Measurements from ENCODE around the gene CACNB4.

The CACNB4 gene

GRCh38 chr2:152088006-152088405 lies 10.8 kb downstream of the CACNB4 start:
- DNase-seq (ENCODE audit: low read depth in 2 of 2): no peak

- DNase-seq (ENCODE audit: low read depth in 2 of 2): no peak
These were observed 12.6 kb downstream of the CACNB4 start for GRCh38 chr2:152086231-152086630.

DNA sequence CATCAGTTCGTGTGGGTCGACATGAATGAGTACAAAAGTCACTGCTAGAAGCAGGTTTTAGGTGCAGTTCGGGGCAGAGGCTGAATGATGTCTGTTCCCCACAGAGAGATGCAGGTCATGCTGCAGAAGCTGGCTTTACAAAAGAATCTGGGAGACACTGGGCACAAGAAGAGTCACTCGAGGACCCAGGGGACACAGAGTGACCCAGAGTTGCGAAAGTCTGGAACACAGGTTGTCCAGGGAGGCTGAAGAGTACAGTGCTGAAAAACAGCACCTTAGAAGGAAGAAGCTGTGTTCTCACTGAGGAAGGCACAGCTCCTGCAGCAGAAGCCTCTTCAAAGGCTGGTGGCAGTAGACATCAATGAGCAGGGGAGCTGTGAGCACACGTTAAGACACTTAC lies 14.8 kb downstream of the CACNB4 start:
- no peak for DNase-seq (ENCODE audit: low read depth in 2 of 2)

DNA sequence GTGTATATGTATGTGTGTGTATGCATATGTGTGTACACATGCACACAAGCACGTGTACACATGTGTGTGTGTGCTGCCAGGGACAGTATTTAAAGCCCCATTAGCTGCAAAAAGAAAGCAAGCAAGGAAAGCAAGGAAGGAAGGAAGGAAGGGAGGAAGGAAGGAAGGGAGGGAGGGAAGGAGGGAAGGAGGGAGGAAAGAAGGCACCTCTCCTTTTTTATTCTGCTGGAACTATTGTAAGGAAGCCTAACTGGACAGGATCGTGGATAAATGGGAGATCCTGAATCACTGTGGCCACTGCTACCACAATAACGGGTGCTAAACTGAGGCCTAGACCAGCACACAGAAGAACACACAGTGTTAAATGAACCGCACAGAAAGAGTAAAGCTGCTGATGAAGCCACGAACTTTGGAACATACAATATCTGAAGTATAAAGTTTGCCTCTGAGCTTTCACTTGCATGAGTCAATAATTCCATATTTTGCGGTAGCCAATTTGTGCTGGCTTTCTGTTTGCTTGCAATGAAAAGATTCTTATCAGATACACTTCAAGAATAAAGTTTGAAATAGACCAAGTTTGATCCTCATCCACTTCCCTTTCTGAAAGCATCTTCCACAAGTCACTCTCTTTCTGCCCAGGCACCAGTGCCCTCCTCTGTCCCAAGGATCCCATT lies 15.5 kb downstream of the CACNB4 start:
- DNase-seq (ENCODE audit: low read depth in 2 of 2): no peak

GRCh38 chr2:152078662-152079061 lies 20.2 kb downstream of the CACNB4 start:
- no peak for DNase-seq (ENCODE audit: low read depth in 2 of 2)

DNA sequence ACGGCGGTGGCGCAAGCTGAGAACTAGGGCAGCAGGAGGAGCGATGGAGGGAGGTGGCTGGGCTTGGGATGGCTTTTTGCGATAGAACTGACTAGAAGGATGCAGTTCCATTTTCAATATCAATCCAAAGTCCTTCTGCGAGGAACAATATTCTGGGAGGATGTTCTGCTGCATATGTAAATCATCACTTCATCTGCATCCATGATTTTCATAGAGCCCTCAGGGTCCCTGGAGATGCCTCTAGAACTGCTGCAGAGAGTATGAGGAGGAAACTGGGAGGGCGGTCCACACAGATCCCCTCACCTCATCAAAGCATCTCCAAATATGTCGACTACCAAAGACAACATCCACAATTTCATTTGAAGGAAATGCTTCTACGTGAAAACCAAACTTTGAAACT lies 20.8 kb downstream of the CACNB4 start:
- no peak for DNase-seq (ENCODE audit: low read depth in 2 of 2)

DNA sequence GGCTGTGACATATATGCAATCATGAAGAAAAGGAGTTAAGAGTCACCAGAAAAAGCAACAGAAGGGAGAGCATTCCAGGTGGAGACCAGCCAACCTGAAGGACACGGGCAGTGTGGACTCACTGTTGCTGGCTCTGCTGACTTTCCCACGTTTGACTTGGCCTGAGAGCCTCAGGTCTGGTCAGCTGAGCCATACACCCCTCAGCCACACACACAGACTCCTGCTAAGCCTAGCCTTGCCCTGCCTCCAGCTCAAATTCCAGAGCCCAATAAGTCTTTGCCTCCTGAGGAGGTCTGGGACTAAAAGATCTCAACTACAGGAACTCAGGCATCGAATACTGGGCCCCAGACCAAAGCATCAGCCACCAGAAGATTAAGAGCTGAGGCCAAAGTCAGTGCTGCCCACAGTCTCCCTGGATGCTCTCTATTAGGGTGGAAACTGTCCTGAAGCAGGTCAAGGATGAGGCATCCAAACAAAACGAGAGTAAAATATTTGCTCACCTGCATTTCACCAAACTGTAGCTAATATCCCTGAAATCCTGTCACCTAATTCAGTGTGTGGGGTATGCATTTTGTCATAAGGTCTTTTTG lies 23.3 kb downstream of the CACNB4 start:
- no peak for DNase-seq (ENCODE audit: low read depth in 2 of 2)

GRCh38 chr2:152072011-152072410 lies 26.8 kb downstream of the CACNB4 start:
- no peak for DNase-seq (ENCODE audit: low read depth in 2 of 2)

DNA sequence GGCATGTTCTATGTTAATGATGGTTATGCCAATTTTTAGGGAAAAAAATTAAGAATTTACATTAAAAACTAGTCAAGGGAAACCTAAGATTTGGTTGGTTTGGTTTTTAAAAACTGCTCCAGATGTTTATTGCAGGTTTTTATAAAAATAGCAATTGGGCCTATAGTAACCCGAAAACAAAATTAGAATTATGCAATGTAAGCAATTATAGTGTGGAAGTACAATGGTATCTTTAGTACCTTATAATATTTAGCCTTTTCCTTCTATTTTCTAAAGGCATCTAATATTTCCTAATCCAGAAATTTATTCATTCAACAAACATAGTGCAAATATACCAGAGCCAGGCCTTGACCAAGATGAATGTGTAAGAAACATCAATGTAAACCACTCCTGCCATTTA lies 27.3 kb downstream of the CACNB4 start:
- DNase-seq (ENCODE audit: low read depth in 2 of 2): no peak

DNA sequence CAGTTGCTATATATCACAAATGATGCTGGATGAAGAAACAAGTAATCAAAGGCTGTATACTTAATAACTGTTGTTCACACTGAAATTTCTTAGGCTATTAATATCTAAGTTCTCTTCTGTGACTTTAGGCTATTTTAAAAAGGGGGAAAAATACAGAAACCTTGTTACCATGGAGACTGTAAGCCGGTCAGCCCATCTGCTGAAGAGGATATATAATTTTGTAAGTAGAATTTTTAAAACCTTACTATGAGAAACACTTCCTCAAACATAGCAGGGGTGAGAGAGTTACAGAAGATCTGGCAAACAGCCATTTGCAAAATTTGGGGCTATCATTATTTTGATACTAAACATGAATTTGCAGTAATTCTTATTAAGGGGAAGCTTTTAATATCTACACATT lies 27.8 kb downstream of the CACNB4 start:
- DNase-seq (ENCODE audit: low read depth in 2 of 2): no peak

- DNase-seq (ENCODE audit: low read depth in 2 of 2): no peak
These were observed 30.6 kb downstream of the CACNB4 start for GRCh38 chr2:152068226-152068625.

DNA sequence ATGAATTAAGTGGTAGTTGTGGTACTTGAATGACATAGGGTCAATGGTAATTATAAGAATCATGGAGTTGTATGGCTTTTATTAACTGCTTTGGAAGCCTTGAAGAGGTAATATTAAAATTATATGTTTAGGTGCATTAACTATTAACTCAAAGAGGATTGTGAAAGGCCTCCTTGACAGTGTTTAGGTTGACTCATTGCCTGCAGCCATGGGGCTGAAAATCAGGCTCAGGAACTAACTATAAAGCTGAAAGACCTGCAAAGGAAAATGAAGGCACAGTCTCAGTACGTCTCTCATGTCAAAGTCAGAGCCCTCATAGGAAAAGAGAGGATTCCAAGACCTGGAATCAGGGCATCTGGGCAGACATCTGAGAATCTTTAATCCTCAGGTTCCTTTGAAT lies 31.0 kb downstream of the CACNB4 start:
- DNase-seq (ENCODE audit: low read depth in 2 of 2): no peak

DNA sequence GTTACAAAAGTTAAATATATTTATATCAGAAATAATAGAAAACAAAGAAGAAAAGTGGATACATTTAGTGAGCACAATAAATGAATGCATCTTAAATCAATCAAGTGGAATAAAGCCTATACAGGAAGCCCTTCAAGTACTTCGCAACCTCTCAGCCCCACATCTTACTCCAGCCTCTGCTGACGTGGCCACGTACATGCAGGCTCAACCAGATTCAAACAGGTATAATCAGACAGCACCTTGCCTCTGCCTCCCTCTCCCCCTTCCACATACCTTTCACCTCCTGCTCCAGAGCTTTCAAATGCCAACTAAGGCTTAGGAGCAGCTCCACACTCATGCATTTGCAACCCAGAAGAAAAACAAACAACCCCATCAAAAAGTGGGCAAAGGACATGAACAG lies 32.9 kb downstream of the CACNB4 start:
- no peak for DNase-seq (ENCODE audit: low read depth in 2 of 2)

- DNase-seq (ENCODE audit: low read depth in 2 of 2): no peak
These were observed 34.8 kb downstream of the CACNB4 start for GRCh38 chr2:152064001-152064400.

GRCh38 chr2:152063325-152063924 lies 35.4 kb downstream of the CACNB4 start:
- no peak for DNase-seq (ENCODE audit: low read depth in 2 of 2)

DNA sequence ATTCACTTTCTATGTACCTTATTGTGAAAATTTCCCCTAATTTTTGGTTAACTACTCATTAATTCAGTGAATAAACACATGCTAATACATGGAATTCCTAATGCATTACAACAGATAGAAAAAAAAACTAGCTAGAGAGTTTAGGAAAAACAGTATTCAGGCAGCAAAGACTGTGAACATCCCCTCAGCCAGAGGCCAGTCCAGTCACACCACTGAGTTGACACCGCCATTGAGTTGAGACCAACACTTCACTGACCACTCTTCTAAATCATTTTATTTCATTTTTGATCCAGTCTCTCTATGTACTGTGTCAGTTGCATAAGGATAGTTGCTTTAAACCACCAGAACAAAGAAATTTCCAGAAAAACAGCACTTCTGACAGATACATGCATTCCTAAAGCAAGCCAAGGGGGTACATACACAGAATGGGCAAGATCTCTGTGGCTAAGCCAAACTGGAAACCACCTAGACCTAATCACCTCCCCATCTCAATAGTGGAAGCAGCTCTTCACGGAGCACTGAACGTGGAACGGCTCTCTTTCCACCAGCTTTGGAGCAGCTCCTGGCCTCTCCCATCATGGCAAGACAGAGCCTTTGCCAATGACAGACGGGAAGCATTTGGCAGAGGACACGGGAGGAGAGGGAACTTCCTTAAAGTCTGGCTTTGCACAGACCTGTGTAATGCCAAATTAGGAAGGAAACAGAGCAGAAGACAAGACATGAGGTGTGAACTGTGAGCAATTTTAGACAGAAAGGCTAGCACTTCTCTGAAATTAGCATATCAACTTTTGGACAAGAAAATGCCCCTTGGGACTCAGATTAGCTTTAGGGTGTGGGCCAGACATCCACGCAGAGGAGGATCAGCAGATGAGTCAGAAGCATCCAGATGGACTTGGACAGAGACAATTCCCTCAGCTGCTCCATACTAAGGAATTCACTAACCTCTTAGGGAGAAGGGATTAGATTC lies 36.4 kb downstream of the CACNB4 start:
- DNase-seq (ENCODE audit: low read depth in 2 of 2): peak; percentile 66 to 70

- no peak for DNase-seq (ENCODE audit: low read depth in 2 of 2)
These were observed 37.5 kb downstream of the CACNB4 start for GRCh38 chr2:152061383-152061782.

GRCh38 chr2:152058655-152059054 lies 40.2 kb downstream of the CACNB4 start:
- DNase-seq (ENCODE audit: low read depth in 2 of 2): no peak

GRCh38 chr2:152056418-152056817 lies 42.4 kb downstream of the CACNB4 start:
- DNase-seq (ENCODE audit: low read depth in 2 of 2): no peak

DNA sequence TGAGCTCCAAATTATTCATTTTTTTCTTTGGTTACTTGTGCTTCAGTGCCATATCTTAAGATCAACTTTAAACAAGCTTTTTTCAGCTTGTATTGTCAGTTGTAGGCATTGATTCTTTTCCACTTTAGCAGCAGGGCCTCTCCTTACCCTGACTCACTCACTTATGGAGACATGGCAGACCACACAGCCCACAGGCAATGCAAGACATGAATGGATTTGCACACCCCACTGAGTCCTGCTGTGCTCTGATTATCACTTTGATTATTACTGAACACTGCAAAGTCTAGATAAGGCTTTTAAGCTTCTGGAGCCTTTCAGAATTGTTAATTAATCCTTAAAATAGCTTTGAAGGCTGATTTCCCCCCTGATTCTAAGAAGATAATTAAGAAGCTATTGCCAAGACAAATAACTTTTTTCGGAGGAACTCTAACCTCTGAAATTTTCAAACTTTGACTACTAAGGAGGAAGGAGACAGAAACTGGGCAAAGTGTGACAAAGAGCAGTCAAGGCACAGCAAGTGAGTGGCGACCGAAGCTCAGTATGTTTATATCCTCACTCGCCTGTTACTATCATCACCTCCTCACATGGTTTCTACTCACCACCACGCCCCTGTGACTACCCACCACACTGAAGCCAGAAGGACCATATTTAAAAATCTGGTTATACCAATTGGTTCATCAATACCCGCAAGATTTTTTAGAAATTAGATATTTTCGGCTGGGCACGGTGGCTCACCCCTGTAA lies 43.3 kb downstream of the CACNB4 start:
- no peak for DNase-seq (ENCODE audit: low read depth in 2 of 2)

DNA sequence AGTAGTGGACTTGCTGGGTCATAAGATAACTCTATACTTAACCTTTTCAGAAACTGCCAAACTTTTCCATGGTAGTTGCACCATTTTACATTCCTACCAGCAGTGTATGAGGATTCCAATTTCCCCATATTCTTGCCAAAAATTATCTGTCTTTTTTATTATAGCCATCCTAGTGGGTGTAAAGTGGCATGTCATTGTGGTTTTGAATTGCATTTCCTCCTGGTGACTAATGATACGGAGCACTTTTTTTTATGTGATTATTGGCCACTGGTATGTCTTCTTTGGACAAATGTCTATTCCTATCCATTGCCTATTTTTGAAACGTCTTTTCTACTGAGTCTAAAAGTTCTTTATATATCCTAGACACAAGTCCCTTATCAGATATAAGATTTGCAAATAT lies 44.3 kb downstream of the CACNB4 start:
- DNase-seq (ENCODE audit: low read depth in 2 of 2): peak; percentile 56 to 57

- no peak for DNase-seq (ENCODE audit: low read depth in 2 of 2)
These were observed 47.4 kb downstream of the CACNB4 start for GRCh38 chr2:152051436-152051835.
